SKM-1 treated with dmso at 0.1 percent for 144 hours (cell line): ENCODE results near the gene SLC26A8.

Experiments used
- DNase-seq: peaks from one replicate; lab custom pipeline; 2025; ENCODE audit not compliant: unreplicated experiment; lab: John Stamatoyannopoulos, UW

Gene SLC26A8, protein sequence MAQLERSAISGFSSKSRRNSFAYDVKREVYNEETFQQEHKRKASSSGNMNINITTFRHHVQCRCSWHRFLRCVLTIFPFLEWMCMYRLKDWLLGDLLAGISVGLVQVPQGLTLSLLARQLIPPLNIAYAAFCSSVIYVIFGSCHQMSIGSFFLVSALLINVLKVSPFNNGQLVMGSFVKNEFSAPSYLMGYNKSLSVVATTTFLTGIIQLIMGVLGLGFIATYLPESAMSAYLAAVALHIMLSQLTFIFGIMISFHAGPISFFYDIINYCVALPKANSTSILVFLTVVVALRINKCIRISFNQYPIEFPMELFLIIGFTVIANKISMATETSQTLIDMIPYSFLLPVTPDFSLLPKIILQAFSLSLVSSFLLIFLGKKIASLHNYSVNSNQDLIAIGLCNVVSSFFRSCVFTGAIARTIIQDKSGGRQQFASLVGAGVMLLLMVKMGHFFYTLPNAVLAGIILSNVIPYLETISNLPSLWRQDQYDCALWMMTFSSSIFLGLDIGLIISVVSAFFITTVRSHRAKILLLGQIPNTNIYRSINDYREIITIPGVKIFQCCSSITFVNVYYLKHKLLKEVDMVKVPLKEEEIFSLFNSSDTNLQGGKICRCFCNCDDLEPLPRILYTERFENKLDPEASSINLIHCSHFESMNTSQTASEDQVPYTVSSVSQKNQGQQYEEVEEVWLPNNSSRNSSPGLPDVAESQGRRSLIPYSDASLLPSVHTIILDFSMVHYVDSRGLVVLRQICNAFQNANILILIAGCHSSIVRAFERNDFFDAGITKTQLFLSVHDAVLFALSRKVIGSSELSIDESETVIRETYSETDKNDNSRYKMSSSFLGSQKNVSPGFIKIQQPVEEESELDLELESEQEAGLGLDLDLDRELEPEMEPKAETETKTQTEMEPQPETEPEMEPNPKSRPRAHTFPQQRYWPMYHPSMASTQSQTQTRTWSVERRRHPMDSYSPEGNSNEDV

DNA sequence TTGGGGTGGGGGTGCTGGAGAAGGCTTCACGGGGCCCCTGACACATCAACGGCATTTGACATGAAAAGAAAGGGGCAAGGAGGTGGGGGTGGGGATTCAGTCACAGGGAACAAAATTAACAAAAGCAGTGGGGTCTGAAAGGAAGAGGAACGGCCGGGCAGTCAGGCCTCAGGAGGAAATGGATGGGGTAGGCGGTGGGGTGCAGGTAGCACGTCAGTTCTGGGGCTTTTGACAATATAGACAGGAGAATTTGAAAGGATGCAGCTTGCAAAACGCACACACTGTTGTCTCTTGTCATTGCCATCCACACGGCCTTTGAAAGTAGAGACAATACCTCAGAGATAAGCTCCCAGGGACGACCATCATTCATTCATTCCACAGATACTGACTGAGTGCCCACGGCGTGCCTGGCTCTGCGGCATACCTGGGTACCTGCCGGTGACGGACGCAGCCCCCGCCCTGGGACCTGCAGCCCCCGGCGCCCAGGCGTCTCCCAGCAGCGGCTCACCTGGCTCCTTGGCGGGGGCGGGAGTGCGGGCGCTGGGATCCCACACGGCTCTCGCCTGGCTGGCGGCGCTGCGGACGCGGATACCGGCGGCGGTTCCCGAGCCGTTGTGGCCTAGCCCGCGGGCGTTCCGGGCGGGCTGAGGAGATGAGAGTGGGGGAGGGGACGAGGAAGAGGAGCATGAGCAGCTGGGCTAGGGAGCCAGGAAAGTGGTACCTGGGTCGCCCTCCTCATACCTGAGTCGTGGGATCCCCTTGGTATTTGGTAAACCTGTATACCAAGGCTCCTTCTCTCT lies at the start of gene SLC26A8:
TSS of gene SLC26A8 (minus strand) at position 646 of the 800 bp plus-strand sequence. CDS start 4,934 bp downstream, outside the sequence.
- no peak for DNase-seq

DNA sequence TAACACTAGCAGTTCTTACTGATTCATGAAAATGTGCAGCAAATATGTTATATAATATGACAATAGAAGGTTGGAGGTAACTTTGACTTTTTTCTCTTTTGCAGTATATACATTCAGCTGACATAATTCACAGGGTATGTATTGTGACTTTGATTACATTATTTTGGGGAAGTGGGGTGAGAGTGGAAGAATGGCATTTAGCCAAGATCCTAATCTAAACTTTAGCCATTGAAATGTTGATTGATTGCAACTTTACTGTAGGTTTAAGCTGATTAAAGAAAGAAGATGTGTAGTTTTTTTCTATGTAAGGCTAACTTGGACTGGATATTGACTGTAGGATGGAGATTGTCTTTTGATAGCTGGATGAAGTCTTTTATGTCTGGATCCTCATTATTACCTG lies 49.1 kb upstream of the SLC26A8 start:
- DNase-seq, result no peak

DNA sequence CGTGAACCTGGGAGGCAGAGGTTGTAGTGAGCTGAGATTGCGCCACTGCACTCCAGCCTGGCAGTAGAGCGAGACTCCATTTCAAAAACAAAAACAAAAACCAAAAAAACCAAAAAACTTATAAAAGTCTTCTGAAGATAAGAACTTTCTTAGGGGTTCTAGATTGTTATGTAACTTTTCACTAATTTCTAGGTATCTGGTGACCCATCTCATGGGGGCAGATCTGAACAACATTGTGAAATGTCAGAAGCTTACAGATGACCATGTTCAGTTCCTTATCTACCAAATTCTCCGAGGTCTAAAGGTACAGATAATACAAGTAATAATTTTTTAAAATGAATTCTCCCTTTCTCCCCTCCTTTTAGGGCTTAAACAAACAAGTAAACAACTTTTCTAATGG lies 48.2 kb upstream of the SLC26A8 start:
- DNase-seq, result no peak

DNA sequence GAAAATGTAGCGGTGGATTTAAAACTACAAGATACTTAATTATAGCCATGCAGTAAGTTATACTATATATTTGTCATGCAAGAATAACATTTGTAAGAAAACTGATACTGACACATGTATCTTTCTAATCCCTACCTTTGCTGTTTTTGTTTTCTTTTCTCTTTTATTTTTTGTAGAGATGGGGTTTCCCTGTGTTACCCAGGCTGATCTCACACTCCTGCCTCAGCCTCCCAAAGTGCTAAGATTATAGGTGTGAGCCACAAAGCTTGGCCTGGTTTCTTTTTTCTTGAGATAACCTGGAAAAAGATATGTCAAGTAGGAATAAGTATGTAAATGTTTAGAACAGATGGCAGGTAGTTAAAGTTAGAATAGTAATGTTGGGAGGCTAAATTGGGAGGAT lies 47.3 kb upstream of the SLC26A8 start:
- no peak for DNase-seq

DNA sequence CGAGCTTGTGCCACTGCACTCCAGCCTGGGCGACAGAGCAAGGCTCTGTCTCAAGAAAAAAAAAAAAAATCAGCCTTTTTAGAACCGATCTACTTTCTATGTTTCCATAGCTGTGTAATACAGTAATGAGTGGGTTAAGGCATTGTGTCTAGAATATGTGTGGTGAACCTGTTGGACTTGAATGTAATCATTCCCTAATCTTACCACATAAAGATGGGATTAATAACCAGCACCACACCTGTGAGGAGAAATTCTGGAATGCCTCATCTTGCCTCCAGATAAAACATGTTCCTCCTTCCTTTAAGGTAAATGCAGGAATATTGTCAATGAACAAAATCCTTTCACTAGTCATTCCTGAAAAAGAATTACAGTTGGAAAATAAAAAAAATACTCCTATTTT lies 46.8 kb upstream of the SLC26A8 start:
- DNase-seq, result no peak

DNA sequence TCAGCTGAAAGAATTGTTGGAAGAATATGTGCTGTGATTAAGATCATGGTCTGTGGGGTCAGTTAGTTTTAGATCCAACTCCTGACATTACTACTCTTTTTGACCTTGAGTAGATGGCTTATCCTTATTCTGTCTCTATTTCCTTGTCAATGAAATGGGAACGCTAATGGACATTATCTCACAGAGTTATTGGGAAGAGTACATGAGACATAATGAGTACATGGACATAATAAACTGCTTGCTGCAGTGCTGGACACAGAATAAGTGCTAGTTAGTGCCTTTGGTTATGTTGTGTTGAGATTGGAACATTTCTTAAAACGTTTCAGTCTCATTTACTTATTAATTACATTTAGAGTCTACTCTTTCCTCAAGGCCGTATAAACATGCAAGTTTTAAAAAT lies 45.8 kb upstream of the SLC26A8 start:
- DNase-seq, result no peak

DNA sequence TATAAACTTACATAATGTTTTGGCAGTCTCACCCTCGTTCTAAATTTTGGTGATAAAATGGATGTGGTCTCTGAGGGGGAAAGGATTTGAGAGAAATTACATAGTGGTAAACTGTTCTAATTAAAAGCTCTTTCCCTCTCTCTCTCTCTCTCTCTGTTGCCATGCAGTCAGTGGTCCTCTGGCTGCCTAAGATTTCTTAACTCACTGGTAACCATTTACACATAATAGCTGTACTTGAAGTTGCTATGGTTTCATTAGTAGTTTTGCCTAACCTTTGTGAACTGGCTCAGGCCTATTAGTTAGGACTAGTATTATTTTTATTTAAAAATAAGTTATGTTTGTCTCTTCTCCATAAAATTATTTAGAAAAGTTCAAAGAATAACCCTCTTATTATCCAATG lies 45.1 kb upstream of the SLC26A8 start:
- no peak for DNase-seq

DNA sequence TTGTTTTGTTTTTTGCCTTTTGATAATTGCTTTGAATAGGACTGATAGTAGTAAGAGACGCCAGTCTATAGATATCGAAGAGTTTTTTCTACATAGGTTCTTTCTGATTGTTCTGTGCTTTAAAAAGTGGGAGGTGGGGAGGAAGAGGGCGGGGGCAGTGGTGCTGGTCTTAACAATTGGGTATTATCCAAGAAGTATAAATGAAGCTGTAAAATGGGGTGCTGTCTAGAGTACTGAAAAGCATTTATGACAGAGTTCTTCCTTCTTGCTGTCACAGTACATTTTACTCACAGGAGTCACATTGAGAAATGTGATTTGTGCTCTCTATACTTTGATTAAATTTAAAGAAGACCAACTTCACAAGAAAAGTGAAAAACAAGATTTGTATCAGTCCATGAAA lies 44.1 kb upstream of the SLC26A8 start:
- no peak for DNase-seq

DNA sequence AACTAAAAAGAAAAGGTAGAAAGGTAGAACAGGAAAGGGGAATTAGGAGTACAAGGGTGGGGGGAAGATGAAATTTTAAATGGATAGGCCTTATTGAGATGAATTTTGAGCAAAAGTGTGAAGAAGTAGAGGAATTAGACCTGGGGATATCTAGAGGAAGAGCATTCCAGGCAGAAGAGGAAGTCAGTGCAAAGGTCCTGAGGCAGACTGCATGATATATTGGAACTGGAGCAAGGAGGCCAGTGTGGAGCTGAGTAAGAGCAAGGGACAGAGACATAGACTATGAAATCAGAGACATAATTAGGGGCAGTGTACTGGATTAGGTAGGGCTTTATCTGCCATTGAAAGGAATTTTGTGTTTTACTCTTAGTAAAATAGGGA lies 43.6 kb upstream of the SLC26A8 start:
- no peak for DNase-seq

DNA sequence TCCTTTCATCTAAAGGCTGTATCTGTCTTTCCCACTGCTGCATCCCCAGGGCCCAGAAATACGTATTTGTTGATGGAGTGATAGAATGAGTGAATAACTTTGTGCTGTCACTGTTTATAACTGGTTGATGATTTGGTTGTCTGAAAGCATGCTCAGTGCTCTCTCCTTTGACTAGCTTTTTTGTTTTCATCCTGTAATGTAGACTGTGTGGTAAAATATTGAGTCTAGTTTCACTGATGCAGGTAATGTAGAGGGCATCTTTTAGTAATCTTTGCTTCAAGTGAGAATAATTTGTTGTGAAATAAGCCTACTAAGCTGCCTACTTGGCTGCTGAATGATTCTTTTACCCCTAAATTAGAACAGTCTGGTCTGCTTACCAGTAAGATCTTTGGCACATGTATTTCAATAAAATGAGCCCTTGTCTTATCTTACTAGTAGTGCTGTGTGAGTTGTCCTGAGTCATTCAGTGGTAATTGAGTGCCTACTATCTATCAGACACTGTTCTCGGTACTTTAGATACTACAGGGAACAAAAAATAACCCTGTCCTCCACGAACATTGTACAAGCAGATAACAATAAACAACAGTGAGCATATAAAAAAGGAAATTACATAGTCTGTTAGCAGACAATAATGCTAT lies 43.1 kb upstream of the SLC26A8 start:
- no peak for DNase-seq

DNA sequence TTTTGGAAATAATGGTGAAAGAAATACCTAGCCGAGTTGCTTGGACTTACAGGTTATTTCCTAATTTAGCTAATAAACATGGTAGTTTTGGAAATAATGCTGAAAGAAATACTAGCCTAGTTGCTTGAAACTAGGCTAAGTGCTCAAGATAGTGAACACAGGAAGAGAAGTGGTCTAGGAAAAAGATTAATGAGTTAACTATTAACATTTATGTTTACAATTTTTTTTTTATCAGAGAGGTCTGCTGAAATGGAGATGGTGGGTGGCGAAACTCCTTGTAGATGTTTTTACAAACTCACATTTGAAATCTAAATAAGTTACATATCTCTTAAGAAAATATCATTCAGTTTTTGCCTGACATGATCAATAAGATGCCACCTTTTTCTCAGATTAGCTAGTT lies 42.4 kb upstream of the SLC26A8 start:
- no peak for DNase-seq

DNA sequence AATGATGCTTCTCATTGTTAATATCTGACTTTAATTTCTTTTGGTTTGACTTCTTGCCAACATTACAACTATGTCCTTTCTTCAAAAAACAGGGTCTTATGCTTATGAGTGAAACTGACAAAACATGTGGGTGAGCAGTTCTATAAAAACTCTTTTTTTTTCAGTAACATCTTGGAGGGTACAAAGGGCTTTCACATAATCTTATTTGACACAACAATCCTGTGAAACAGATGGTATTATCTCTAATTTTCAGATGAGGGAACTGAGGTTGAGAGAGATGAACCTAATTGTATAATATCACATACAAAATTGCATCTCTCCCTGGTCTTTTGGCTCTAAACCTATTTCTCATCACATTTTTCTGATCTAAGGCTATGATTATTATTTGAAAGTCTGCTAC lies 41.5 kb upstream of the SLC26A8 start:
- DNase-seq, result no peak

DNA sequence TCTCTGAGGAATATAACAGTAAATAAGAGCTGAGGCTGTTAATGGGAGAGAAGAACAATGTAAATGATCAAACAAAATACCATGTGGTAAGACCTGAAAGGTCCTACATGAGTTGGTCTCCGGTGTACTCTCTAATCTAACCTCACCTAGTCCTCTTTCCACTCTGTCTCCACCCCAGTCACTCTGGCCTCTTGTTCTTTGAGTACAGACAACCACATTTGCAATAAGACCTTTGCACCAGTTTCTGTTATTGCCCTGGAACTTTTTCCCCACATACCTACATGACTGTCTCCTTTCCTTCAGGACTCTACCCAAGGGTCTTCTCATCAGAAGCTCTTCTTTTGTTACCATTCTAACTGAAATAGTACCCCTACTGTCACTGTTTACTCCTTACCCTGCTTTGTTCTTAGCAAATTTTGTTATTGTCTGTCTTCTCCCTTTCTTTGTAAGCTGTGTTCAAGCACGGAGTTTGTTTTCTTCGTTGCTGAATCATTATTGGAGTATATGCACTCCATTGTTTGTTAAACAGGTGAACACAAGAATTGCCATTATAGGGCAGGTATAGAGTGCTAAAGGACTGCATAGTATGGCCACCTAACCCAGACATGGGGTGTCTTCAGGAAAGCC lies 40.4 kb upstream of the SLC26A8 start:
- DNase-seq, result no peak

DNA sequence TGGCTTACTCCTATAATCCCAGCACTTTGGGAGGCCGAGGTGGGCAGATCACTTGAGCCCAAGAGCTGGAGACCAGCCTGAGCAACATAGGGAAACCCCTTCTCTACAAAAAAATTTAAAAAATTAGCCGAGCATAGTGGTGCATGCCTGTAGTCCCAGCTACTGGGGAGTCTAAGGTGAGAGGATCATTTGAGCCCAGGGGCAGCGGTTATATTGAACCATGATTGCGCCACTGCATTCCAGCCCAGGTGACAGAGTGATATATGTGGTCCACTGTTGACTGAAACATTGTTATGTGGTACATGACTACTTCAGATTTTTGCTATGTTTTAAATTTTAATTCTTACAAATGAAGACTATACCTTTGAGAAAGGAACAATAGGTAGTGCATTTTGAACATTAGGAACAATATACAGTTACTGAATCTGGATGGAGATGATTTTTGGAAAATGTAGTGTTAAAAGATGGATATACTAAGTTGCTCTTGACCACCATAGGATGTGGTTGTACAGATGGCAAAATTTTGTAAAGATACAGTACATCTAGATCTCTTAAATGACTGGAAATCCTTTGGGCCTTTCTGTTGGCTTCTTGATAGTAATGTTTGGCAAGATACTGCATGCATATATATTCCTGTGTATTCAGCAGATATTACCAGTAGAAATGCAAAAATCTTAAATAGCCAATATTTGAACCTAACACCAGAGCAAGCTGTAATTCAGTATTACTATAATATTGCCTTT lies 39.0 kb upstream of the SLC26A8 start:
- DNase-seq, result no peak

DNA sequence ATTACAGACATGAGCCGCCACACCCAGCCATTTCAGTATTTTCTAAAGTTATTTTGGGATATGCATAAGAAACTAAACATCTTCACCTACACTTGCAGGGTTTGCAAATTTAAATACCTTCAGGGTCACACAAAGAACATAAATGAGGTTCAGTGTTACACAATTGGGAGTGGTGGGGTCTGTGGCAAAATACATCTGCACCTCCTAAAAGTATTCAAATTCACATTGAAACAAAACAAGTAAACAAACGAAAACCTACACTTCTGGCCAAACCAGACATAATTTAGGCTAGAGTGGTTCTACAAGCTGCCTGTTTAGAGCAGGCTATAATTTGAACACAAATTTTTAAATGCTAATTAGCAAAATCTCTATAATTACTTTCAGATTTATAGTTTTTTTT lies 37.8 kb upstream of the SLC26A8 start:
- no peak for DNase-seq

DNA sequence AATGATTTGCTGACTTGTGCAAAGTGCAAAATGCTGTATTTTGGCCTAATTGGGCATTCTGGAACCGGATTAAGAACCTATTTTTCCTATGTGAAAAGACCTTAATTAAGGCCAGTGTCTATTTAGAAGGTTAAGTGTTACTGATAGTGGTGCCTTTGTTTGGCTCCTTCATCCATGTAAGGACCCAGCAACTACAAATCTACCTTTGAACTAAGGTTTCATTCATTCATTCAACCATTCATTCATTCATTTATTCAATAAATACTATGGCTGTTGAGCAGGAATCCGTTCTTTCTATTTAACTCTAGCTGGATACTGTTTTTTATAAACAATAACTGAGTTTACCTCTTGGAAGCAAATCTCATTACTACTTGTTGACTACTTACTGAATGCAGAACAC lies 36.8 kb upstream of the SLC26A8 start:
- no peak for DNase-seq

DNA sequence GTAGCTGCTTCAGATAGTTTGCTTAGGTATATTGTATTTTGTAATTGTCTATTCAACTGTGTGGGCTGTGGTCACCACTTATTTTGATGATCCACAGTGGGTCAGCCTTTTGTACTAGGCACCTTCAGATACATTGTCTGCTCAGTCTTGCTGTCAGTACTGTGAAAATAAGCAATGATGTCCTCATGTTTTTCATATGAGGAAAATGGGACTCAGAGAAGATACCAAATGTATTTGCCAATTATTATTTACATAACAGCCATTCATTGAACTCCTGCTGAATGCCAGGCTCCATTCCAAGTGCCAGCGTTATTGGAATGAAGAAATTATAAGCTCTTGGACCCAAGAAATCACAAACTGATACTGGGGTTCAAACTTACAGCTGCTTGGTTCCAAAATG lies 31.7 kb upstream of the SLC26A8 start:
- no peak for DNase-seq

DNA sequence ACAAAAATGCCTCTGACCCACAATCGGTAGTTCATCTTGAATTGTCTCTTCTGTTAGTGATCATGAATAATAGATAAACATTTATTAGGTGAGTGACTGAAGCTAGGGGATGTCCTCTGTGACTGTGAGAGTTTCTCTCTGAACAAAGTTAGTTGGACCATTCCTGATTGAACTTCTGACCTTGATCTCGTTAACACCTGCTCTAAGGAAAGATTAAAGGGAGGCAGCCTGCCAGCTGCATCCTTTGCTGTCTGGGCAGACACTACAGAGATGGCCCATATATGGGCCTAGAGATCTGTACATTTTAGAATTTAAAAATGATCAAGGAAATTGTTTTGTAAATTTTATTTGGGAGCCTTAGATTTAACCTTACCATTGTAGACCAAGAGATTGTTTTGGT lies 30.5 kb upstream of the SLC26A8 start:
- DNase-seq, result no peak

DNA sequence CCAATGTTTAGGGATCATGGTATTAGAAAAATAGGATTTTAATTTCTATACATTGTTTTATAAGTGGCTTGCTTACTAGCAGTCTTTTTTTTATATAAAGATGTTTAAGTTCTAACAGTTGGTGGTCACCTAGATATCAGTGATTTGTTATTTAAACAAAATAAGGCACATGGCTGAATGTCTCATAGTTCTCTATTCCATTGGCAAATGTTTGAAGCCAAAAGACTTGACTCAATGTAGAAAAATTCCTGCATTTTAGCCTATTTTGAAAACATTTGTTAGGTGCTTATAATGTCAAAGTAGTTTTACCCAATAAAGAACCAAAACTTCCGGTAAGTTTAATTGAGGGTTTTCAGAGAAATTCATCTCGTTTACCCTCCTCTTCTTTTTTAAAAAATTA lies 30.0 kb upstream of the SLC26A8 start:
- no peak for DNase-seq

DNA sequence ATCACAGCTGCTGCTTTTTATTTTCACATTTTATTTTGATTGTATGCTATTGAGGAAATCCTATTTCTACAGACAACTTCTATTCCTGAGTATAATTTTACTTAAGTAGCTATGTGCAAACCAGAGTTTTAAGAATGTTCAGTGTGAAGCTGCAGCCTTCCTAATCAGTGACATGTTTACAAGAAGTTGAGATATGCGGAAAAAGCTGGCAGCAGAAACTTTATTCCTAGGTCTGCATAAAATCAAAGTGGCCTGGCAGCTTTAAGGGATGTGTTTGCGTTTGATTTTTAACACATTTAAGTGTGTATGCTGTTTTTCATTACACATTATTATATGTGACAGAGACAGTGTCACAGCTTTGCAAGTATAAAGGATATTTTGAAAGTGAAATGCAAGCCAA lies 29.4 kb upstream of the SLC26A8 start:
- DNase-seq, result no peak
